Smooth muscle cell of the umbilical artery (primary cell): ENCODE data around the gene RPL35. TPM values are rescaled to one million over a fixed set of nuclear protein-coding genes. Genes with fewer than 3 reads are reported as not detected.

Source experiments
- total RNA-seq: library from RNA; depleted of rRNA; stranded (reverse); fragments of >200 nt; gene quantifications from 2 replicates; pipeline ENCODE4 v1.2.3, GENCODE V29; 2014

RPL35 gene
- 687 and 1,871 TPM in 2 replicates for total RNA-seq

DNA sequence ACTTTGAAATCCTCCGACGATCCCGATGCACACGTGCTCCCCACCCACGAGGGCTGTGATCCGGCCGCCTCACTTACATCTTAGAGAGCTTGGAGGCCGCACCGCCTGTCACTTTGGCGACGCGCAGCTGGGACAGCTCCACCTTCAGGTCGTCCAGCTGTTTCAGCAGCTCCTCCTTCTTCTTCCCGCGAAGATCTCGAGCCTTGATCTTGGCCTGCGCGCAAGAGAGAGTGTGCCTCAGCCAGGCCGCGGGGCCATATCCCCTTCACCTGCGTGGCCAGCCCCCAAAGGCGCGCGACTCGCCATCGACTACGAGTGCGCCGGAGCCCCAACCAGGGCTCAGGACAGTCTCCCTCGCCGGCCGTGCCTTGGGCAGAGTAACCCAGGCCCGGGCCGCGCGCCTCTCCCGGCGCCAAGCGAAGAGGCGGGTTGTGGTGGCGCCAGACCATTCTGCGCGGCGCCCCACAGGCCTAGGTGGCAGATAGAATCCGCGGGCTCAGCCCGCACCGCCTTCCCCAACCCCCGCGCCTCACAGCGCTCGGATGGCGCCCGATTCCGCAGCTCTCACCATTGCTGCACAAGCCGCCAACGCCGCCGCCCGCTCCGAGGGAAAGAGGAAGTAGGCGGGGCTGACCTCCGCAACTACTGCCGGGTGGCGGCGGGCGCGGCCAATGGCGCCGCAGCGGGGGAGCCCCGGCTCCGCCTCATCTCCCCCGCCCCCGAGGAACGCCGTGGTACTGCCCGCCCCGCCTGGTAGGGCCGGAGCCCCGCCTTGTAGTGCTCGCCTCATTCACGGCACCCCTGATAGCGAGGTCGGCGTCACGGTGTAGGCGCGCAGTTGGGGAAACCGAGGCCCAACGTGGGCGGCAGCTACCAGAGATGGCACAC, at the start of gene RPL35, which contains the start of gene ARPC5L:
TSS of gene RPL35 (minus strand) at position 616 of the 888 bp plus-strand sequence. CDS start at position 571, 45 bp downstream.
TSS of gene ARPC5L (plus strand) at position 789 of the 888 bp plus-strand sequence. CDS start 7,161 bp downstream, outside the sequence.

GRCh38 chr9:124852829-124853531, 8.8 kb downstream of the RPL35 start, which contains the start of gene WDR38:
WDR38 (plus strand) TSS chr9:124853460; CDS start chr9:124853532, 72 bp downstream.

Other genes with a start within 250 kb of the RPL35 start
- gene NR6A1, start 90.6 kb downstream of the RPL35 start, total RNA-seq: under 0.01 and 1.2 TPM in 2 replicates
- gene OLFML2A, start 84.8 kb downstream of the RPL35 start, total RNA-seq: 2.1 TPM in 2 replicates
- not detected in 2 replicates for gene WDR38, start 8.5 kb downstream of the RPL35 start, total RNA-seq
- gene ARPC5L, start 173 bp upstream of the RPL35 start, total RNA-seq: 13.7 and 14.8 TPM in 2 replicates
- 13.4 and 17.1 TPM in 2 replicates for gene GOLGA1, start 79.1 kb upstream of the RPL35 start, total RNA-seq